SK-N-MC (cell line): ENCODE results near the gene EVI5L.

ENCODE experiments used
- DNase-seq: peaks from one replicate; pipeline ENCODE4 v3.0.0-alpha.2; 2011; ENCODE audit warnings: low read depth, low spot score
- H3K27ac ChIP-seq: fragments of 200-600 bp; sonication (generic); 2 replicates; pipeline ENCODE4 v1.5.1; 2016; ENCODE audit warnings: mixed run types
- H3K36me3 ChIP-seq: fragments of 200-600 bp; sonication (generic); 2 replicates; pipeline ENCODE4 v1.6.1; 2017; ENCODE audit warnings: antibody characterized with exemption, low read length, mixed read lengths; ENCODE audit not compliant: insufficient read depth
- H3K4me3 ChIP-seq: fragments of 200-600 bp; sonication (generic); 2 replicates; pipeline ENCODE4 v1.5.1; 2016
- H3K9ac ChIP-seq: fragments of 200-600 bp; sonication (generic); 2 replicates; pipeline ENCODE4 v1.8.0; 2017; ENCODE audit warnings: mixed run types, mixed read lengths; ENCODE audit not compliant: insufficient read length
- H3K9me3 ChIP-seq: fragments of 200-600 bp; sonication (generic); 2 replicates; pipeline ENCODE4 v1.6.1; 2017; ENCODE audit warnings: low read depth, mild to moderate bottlenecking, antibody characterized with exemption, low read length, moderate library complexity, mixed read lengths
- EZH2 ChIP-seq: fragments of 200-600 bp; sonication (generic); IDR thresholded peaks from one replicate; pipeline ENCODE4 v1.6.1; 2017; ENCODE audit warnings: antibody characterized with exemption
- FOXP2 ChIP-seq: optimal IDR thresholded peaks from 2 replicates; pipeline ENCODE3; 2011; ENCODE audit warnings: mild to moderate bottlenecking, moderate library complexity; ENCODE audit not compliant: insufficient read depth; ENCODE audit errors: extremely low read length, control extremely low read depth
- POLR2AphosphoS5 ChIP-seq: IDR thresholded peaks from 2 replicates; pipeline ENCODE4 v1.6.1; 2012; ENCODE audit warnings: mild to moderate bottlenecking, low read depth, low read length, borderline replicate concordance

The EVI5L gene

GRCh38 chr19:7869453-7869909 is 39.5 kb downstream of the EVI5L start:
- Histone ChIP-seq H3K36me3 (no peaks in the 10 kb centered on the region), H3K27ac (peak overlapping the region; percentile 81), H3K9ac (no peak overlapping the region), H3K4me3 (peak overlapping the region; percentile 80), H3K9me3 (no peaks in the 10 kb centered on the region)
- no peak for DNase-seq
- TF ChIP-seq POLR2AphosphoS5, result no peak
- peak; percentile 33 for TF ChIP-seq FOXP2

- H3K27ac ChIP-seq, result peak overlapping the region; percentile 81
- no peak for TF ChIP-seq POLR2AphosphoS5
- no peak for TF ChIP-seq EZH2
- TF ChIP-seq FOXP2, result no peak
- peak; percentile 84 for DNase-seq
- peak overlapping the region; percentile 80 for H3K4me3 ChIP-seq
- H3K36me3 ChIP-seq, result no peaks in the 10 kb centered on the region
- no peaks in the 10 kb centered on the region for H3K9me3 ChIP-seq
- no peak overlapping the region for H3K9ac ChIP-seq
Observed at GRCh38 chr19:7869910-7870511, 40.0 kb downstream of the EVI5L start.

DNA sequence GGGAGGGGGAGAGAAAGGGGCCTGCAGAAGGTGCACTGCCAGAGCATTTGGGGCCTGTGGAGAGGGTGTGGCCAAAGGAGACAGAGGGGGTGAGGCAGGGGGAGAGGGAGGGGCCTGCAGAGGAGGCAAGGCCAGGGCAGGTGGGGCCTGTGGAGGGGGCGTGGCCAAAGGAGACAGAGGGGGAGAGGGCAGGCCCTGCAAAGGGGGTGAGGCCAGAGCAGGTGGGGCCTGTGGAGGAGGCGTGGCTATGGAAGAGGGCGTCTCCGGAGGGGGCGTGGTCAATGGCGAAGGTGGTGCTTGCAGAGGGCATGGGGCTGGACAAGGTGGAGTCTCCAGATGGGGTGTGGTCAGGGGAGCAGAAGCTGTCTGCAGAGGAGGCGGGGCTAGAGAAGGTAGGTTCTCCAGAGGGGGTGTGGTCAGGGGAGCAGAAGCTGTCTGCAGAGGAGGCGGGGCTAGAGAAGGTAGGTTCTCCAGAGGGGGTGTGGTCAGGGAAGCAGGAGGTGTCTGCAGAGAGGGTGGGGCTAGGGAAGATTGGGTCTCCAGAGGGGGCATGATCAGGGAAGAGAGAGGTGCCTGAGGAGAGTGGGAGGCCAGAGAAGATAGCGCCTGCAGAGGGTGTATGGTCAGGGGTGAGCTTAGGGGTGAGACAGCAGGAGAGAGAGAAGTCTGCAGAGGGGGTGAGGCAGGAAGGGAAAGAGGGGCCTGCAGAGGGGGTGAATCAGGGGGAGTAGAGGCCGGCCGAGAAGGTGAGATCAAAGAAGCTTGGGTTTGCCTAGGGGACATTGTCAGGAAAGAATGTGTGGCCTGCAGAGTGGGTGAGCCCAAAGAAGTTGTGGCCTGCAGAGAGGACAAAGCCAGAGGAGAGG is 40.8 kb downstream of the EVI5L start:
- H3K4me3 ChIP-seq, result peak overlapping the region; percentile 60
- TF ChIP-seq EZH2 (no peak), POLR2AphosphoS5 (no peak), FOXP2 (peak; percentile 10)
- H3K36me3 ChIP-seq, result no peaks in the 10 kb centered on the region
- DNase-seq, result peak; percentile 83
- H3K9ac ChIP-seq, result no peak overlapping the region
- no peaks in the 10 kb centered on the region for H3K9me3 ChIP-seq
- H3K27ac ChIP-seq, result peak overlapping the region; percentile 76; the same call in 1 of the 2 replicates

DNA sequence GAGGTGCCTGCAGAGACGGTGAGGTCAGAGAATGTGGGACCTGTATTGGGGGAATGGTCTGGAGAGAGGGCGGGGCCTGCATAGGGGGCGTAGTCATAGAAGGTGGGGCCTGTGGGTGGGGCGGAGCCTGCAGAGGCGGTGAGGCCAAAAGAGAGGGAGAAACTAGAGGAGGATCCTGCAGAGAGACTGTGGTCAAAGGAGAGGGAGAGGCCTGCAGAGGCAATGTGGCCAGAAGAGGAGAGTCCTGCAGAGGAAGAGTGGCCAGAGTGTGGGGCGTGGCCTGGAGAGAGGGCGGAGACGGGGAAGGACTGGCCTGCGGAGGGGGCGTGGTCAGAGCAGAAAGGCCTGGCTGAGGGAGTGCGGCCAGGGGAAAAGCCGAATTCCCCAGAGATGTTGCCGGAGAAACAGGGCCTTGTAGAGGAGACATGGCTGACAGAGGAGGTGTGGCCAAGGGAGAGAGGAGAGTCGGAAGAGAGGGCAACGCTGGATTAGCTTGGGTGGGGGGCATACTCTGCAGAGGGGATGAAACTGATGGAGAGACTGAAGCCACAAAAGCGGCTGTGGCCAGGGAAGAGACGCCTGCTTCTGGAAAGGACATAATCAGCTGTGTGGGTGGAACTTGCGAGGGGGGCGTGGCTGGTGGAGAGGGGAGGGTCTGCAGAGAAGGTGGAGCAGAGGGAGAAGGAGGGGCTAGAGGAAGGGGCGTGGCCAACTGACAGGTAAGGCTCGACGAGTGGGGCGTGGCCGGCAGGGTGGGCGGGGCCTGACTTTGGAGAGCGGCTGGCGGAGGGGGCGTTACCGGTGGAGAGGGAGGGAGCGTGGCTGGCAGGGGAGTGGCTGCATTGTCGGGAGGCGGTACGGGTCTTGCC is 41.7 kb downstream of the EVI5L start:
- Histone ChIP-seq H3K4me3 (peak overlapping the region; percentile 60), H3K9ac (no peak overlapping the region), H3K9me3 (no peaks in the 10 kb centered on the region), H3K27ac (peak overlapping the region; percentile 76; the same call in 1 of the 2 replicates), H3K36me3 (no peaks in the 10 kb centered on the region)
- no peak for TF ChIP-seq EZH2
- peak; percentile 37 for TF ChIP-seq FOXP2
- TF ChIP-seq POLR2AphosphoS5, result 0 out of 2 replicates have a peak, but pooled peaks have one; percentile 38
- DNase-seq, result peak; percentile 92

DNA sequence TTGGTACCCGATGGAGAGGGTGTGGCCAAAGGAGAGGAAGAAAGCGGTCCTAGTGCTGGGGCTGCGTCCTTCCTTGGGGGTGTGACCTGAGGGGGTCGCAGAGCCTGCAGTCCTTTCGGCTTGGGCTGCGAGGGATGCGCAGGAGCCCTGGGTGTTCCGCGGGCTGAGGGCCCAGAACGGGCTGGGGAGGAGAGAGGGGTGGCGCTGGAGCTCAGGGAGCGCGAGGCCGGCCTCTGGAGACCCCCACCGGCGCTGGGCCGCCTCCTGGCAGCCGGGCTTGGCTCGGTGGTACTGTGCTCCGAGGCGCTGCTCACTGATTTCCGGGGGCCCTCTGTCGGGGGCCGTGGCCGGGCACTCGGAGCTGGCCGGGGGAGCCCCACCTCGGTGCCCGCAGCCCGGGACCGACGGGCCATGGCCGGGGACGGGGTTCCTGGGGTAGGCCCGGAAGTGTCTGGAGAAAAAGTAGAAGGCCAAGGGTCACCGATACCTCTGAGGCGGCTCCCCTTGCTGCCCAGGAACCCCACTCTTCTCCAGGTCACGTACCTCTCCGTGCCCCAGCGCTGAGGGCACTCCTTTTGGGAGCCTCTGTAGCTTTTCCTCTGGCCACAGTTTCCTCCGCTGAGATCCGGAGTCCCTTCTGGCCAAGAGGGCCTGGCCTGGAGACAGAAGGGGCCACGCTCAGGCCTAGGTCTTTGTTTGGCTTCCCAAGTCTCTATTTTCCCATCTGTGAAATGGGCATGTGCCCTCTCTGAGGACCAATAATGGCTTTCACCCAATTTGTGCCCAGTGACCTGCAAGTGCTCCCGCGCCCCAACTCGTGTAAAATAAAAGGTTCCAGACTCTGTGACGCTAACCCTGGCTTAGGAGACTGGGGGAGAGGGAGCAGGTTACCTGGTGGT is 42.5 kb downstream of the EVI5L start:
- TF ChIP-seq POLR2AphosphoS5 (no peak), FOXP2 (no peak), EZH2 (no peak)
- Histone ChIP-seq H3K9me3 (no peaks in the 10 kb centered on the region), H3K4me3 (no peak overlapping the region), H3K27ac (no peak overlapping the region), H3K9ac (no peak overlapping the region), H3K36me3 (no peaks in the 10 kb centered on the region)
- DNase-seq, result no peak

DNA sequence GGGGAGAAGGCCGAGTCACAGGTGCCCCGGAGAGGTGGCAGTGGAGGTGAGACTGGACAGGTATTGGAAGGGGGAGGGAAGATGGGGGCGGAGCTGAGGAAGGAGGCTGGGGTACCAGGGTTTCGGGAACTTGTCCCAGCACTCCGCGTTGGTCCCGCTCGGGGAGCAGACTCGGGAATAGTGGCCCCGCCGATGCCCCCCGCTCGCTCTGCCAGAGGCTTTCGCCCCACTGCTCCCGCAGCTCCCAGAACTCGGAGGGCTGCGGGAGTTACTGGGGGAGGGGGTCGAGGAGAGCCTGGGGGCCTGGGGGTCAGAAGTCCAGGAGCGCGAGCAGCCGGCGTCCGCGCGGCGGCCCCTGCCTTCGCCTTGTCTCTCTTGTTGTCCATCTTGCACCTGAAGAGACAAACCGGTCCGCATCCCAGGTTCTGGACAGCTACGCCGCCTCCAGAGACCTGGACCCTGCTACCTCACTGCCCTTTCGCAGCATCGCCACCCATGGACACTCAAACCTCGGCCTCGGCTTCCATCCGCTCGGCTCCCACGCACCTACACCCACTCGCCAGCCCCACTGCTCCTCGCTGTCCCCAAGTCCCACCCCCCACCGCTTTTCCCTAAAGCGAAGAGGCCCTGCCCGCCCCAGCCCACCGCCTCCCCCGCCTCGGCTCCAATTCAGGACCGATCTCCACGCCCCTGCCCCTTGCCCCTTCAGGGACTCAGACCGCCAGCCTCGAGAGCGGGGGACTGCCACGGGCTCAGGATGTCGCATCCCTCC is 43.5 kb downstream of the EVI5L start:
- no peak for DNase-seq
- H3K9ac ChIP-seq, result peak overlapping the region; percentile 73
- no peaks in the 10 kb centered on the region for H3K9me3 ChIP-seq
- no peaks in the 10 kb centered on the region for H3K36me3 ChIP-seq
- H3K4me3 ChIP-seq, result peak overlapping the region; percentile 79
- H3K27ac ChIP-seq, result no peak overlapping the region
- no peak for TF ChIP-seq POLR2AphosphoS5
- TF ChIP-seq EZH2, result no peak
- TF ChIP-seq FOXP2, result no peak

DNA sequence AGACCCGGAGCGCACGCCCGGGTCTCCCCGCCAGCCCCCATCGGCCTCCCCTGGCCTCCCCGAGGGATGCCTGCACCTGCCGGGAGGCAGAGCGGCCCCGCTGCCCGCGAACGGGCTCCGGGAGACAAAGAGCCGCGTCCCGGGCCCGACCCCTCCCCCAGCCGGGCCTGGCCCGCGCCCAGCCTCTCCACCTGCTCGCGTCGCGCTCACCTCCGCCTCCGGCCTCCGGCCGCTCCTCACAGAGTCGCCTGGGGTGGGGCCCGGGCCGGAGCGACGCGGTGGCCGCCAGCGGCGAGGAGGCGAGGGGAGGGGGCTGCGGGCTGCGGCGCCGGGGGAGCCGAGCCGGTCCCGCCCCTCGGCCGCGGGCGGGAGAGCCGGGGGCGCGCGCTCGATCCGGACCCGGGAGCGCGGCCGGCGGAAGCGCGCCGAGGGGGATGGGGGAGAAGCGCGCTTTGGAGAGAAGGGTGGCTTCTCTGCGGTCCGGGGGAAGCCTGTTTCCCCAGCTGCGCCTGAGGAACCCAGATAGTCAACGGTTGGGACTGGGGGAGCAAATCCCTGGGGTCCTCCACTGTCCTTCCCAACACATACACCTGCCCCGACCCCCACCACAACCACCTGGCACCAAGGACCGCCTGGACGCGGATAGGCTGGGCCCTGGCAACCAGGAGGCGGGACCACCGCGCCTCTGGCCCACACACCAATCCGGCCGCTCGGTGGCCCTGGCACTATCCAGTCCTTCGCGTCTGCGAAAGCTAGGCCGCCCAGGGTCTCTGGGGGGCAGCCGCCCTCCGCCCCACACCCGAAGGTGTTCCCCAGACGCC is 44.3 kb downstream of the EVI5L start, which contains the start of gene PRR36:
Gene PRR36, minus strand, starts transcription at position 315 of the 821 bp plus-strand sequence. CDS start 701 bp downstream, outside the sequence.
- Histone ChIP-seq H3K36me3 (no peaks in the 10 kb centered on the region), H3K4me3 (peak within 1 kb of the TSS; percentile 79), H3K27ac (no peak within 1 kb of the TSS), H3K9me3 (no peaks in the 10 kb centered on the region), H3K9ac (peak within 1 kb of the TSS; percentile 73)
- TF ChIP-seq POLR2AphosphoS5 (no peak), FOXP2 (no peak), EZH2 (no peak)
- DNase-seq, result no peak
